Fibroblast of pulmonary artery (primary cell): Measurements from ENCODE around the gene ABTB2.

ENCODE experiments used
- DNase-seq: peaks from one replicate; pipeline ENCODE4 v3.0.0-alpha.2; 2010; ENCODE audit warnings: low read depth
- H3K4me3 ChIP-seq: replicated peaks from 2 replicates; pipeline ENCODE4 v1.5.1; 2011; ENCODE audit warnings: low read depth, mild to moderate bottlenecking, control low read depth, low read length, moderate library complexity
- CTCF ChIP-seq: IDR thresholded peaks from 2 replicates; pipeline ENCODE4 v1.5.1; 2011; ENCODE audit warnings: mild to moderate bottlenecking, control low read depth, low read length, inconsistent platforms; ENCODE audit errors: missing control alignments

ABTB2 gene

GRCh38 chr11:34381775-34382174, 24.0 kb upstream of the ABTB2 start:
- no peak for DNase-seq

GRCh38 chr11:34380696-34381095, 22.9 kb upstream of the ABTB2 start:
- no peak overlapping the region for H3K4me3 ChIP-seq
- TF ChIP-seq CTCF = no peak
- no peak for DNase-seq

More at GRCh38 chr11:34381775-34382174, 24.0 kb upstream of the ABTB2 start:
- TF ChIP-seq CTCF = no peak
- H3K4me3 ChIP-seq = no peak overlapping the region

GRCh38 chr11:34379539-34379938, 21.7 kb upstream of the ABTB2 start:
- DNase-seq = no peak
- no peak overlapping the region for H3K4me3 ChIP-seq
- no peak for TF ChIP-seq CTCF

GRCh38 chr11:34379079-34379478, 21.3 kb upstream of the ABTB2 start:
- H3K4me3 ChIP-seq = no peak overlapping the region
- DNase-seq = no peak
- no peak for TF ChIP-seq CTCF

- no peak overlapping the region for H3K4me3 ChIP-seq
- TF ChIP-seq CTCF = no peak
- DNase-seq = no peak
Observed at GRCh38 chr11:34373727-34374126, 15.9 kb upstream of the ABTB2 start.

- DNase-seq = peak; percentile 53
- TF ChIP-seq CTCF = no peak
- H3K4me3 ChIP-seq = no peak overlapping the region
Observed at GRCh38 chr11:34366522-34366921, 8.7 kb upstream of the ABTB2 start.

- DNase-seq = no peak
- no peak overlapping the region for H3K4me3 ChIP-seq
- TF ChIP-seq CTCF = no peak
Observed at GRCh38 chr11:34364102-34364501, 6.3 kb upstream of the ABTB2 start.
